Inflammatory macrophage treated with lipopolysaccharide for 1 hour (primary cell): ENCODE data around the gene NFKB1.
"Not testable (repeated sequence)": the region's sequence is repeated elsewhere in the genome, so short reads cannot be mapped to it uniquely, and the experiment has no call there.

ENCODE experiments used
- DNase-seq, 2 donors: peaks; one replicate each; pipeline ENCODE4 v3.0.0-alpha.2; 2020 to 2022

The NFKB1 gene, protein sequence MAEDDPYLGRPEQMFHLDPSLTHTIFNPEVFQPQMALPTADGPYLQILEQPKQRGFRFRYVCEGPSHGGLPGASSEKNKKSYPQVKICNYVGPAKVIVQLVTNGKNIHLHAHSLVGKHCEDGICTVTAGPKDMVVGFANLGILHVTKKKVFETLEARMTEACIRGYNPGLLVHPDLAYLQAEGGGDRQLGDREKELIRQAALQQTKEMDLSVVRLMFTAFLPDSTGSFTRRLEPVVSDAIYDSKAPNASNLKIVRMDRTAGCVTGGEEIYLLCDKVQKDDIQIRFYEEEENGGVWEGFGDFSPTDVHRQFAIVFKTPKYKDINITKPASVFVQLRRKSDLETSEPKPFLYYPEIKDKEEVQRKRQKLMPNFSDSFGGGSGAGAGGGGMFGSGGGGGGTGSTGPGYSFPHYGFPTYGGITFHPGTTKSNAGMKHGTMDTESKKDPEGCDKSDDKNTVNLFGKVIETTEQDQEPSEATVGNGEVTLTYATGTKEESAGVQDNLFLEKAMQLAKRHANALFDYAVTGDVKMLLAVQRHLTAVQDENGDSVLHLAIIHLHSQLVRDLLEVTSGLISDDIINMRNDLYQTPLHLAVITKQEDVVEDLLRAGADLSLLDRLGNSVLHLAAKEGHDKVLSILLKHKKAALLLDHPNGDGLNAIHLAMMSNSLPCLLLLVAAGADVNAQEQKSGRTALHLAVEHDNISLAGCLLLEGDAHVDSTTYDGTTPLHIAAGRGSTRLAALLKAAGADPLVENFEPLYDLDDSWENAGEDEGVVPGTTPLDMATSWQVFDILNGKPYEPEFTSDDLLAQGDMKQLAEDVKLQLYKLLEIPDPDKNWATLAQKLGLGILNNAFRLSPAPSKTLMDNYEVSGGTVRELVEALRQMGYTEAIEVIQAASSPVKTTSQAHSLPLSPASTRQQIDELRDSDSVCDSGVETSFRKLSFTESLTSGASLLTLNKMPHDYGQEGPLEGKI

DNA sequence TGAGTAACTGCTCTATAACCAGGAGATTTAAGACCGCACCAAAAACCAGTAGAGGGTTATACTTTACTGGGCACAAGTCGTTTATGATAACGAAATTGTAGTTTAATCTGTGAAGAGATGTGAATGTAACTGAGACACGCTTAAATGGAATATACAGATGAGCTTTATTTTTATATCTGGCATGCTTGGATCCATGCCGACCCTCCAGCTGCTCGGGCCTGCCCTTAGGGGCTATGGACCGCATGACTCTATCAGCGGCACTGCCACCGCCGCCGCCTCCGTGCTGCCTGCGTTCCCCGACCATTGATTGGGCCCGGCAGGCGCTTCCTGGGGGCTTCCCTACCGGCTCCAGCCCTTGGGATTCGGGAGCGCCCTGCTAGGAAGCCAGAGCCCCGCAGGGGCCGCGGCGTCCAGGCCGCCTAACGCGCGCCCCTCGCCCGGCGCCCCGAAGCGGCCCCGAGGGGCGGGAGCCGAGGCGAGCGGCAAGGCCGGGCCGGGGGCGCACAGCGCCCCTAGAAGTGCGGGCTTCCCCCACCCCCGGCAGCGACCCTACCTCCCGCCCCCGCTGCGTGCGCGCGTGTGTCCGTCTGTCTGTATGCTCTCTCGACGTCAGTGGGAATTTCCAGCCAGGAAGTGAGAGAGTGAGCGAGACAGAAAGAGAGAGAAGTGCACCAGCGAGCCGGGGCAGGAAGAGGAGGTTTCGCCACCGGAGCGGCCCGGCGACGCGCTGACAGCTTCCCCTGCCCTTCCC is at the start of gene NFKB1:
NFKB1 (plus strand) TSS at position 664 of the 751 bp plus-strand sequence. CDS start 24,160 bp downstream, outside the sequence.
- peak; percentile 95 to 96 for DNase-seq

DNA sequence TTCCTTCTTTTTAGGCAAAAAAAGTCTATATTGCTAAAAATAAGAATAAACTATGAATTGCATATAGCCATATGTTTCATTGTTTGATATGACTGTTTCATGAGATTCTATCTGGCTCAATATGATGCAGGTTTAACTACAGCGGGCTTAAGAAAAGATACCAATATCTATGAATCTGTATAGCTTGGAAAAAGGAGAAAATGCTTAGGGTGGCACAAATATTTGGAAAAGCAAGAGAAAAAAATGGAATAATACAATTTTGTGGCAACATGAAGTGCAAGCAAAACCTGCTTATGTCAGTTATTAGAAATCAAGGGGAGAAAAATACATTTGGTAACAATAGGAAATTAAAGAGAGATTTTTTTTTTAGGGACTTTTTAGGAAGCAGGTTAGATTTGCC is 48.3 kb upstream of the NFKB1 start:
- DNase-seq: no peak

DNA sequence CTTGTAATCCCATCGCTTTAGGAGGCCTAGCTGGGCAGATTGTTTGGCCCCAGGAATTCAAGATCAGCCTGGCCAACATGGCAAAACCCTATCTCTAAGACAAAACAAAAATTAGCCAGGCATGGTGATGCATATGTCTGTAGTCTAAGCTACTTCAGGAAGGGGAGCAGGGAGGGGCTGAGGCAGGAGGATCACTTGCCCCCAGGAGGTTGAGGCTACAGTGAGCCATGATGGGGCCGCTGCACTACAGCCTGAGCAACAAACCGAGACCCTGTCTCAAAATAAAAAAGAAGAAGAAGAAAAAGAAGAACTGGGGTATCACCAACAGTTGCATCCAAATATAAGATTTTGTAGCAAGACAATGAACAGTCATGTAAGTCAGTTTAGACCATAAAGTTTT is 47.3 kb upstream of the NFKB1 start:
- no peak for DNase-seq

DNA sequence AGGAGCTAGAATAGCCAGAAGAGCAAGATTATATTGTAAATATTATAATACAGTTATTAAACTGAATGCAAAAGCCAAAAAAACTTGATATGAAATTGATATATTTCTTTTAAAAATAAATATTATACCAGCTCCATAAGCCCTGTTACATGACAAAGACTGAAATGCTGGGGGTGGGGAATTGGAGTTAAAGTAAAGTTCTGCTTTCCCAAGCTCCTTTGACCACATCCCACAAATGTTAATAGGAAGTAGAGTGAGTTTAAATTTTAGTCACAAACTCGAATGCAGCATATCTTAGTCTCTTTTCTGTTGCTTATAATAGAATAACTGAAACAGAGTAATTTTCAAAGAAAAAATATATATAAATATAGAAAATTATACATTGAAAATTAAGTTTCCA is 46.9 kb upstream of the NFKB1 start:
- peak; percentile 67 to 70 for DNase-seq

DNA sequence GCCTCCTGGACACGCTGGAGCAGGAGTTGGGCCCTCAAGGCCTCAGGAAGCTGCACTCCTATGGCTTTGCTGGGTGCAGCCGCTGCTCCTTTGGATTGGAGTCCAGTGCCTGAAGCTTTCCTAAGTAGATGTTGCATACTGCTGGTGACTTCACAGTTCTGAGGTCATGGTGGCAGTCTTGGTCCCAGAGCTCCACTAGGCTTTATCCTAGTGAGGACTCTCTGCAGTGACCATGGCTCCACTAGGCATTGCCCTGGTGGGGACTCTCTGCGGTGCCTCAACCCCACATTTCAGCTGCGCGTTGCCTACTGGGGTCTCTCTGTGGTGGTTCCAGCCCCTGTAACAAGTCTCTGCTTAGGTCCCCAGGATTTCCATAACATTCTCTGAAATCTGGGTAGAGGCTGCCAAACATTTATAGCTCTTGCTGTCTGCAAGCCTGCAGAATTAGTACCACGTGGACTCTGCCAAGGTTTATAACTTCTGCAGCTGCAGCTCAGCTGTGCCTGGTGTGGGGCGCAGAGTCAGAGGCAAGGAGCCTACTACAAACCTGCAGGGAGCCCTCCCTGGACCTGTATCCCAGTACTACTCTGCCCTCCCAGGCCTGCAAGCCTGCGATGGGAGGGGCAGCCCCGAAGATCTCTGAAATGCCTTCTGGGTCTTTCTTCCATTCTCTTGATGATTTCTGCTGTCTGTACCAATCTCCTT is 46.0 kb upstream of the NFKB1 start:
- no peak for DNase-seq

DNA sequence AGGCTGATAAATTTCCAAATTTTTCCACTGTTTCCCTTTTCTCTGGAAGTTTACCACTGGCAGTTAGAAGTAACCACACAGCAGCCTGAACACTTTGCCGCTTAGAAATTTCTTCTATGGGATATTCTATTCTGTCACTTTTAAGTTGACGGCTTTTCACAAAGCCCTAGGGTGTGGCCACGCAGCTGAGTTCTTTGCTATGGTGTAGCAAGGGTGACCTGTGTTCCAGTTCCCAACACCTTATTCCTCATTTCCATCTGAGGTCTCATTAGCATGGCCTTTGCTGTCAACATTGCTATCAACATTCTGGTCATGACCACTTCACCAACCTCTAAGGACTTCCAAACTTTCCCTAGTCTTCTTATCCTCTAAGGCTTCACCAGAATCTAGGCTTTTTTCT is 45.4 kb upstream of the NFKB1 start:
- no peak for DNase-seq

DNA sequence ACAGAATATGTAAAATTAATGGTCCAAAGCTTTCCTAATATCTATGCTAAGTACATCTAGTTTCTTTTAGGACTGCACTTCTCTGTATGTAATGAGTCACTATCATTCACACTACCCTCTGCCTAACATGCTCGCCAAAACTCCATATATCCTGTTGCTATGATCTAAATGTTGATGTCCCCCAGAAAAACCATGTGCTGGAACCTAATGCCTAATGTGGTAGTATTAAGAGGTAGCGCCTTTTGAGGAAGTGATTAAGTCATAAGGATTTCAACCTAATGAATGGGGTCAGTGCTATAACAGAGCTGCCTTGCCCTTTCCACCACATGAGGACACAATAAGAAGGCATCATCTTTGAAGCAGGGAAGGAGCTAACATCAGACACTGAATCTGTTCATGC is 34.9 kb upstream of the NFKB1 start:
- peak; percentile 26 to 45 for DNase-seq

DNA sequence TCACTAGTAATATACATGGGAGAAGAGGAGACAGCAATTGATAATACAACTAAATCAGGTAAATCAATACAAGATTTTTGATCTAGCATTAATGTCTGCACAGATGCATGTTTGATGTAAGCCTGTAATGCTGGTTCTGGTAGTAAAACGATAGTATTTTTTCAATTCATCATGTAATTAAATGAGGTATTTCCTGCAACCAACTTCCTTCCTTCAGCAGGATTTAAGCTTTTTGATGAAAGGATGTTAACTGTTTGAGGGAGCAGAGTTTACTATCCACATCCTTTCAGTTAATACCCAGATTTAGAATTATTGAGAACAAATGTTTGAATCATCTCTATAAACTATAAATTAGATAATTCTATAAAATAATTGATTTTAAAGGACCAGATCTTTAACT is 31.4 kb upstream of the NFKB1 start:
- no peak for DNase-seq

DNA sequence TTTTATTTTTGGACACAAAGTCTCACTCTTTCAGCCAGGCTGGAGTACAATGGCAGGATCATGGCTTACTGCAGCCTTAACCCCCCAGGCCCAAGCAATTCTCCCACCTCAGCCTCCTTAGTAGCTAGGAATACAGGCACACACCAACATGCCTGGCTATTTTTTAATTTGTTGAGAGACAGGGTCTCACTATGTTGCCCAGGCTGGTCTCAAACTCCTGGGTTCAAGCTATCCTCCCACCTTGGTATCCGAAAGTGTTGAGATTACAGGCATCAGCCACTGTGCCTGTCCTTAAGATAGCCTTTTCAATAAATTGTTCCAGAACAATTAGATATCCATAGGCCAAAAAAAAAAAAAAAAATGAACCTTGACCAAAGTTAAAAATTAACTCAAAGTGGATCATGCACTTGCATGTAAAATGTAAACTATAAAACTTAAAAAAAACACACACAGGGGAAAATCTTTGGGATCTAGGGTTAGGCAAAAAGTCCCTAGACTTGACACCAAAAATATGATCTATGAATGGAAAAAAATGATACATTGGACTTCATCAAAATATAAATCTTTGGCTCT is 28.6 kb upstream of the NFKB1 start:
- DNase-seq: no peak

DNA sequence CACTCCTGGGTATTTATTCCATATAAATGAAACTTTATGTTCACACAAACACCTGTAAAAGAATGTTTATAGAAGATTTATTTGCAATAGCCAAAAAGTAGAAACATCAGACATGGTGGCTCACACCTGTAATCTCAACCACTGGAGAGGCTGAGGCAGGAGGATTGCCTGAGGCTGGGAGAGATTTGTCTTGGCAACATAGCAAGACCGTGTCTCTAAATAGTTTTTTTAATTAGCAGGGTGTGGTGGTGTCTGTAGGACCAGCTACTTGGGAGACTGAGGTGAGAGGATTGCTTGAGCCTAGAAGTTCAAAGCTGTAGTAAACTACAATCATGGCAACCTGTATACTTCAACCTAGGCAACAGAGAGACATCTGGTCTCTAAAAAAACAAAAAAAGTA is 27.7 kb upstream of the NFKB1 start:
- no peak for DNase-seq

DNA sequence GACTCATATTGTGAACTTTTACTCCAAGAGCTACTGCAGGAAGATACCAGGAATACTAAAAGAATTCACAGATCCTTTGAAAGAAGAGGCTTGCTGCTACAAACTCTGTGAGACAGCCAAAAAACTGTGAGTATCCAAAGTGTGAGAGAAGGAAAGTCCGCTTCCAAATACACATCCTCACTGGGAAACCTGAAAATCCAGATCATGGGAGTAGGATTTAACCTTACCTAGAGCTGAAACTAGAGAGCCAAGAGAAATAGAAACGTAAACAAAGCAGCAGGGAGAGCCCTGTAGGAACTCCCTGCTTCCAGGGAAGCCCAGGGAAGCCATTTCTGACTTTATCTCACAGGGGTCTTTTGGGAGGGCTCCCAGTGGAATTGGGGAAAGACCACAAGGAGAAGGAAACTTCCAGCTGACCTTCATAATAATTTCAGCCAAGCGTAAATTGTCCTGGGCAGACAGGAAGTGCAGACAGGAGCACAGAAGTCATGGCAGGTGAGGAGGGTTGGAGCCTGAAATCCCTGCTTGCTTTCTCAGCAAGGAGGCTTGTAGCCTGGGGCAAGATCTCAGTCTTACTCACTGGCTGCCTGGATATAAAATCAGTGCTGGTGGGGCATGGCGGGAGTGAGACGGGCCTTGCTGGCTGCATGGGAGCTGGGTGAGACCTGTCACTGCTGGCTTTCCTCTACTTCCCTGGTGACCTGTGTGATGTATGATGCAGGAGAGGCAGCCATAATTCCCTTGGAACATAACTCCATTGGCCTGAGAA is 26.2 kb upstream of the NFKB1 start:
- DNase-seq: no peak

DNA sequence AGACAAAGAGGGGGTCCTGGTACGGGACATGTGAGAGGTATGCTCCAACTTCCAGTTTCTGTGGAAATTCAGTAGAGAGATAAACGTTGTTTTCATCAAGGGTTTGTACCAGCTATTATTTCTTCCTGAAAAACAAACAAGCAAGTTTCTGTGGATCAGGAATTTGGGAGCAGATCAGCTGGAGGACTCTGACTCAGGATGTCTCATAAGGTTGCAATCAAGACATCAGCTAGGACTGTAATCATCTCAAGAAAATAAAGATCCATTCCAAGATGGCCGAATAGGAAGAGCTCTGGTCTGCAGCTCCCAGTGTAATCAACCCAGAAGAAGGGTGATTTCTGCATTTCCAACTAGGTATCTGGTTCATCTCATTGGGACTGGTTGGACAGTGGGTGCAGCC is 23.5 kb upstream of the NFKB1 start:
- DNase-seq: no peak

DNA sequence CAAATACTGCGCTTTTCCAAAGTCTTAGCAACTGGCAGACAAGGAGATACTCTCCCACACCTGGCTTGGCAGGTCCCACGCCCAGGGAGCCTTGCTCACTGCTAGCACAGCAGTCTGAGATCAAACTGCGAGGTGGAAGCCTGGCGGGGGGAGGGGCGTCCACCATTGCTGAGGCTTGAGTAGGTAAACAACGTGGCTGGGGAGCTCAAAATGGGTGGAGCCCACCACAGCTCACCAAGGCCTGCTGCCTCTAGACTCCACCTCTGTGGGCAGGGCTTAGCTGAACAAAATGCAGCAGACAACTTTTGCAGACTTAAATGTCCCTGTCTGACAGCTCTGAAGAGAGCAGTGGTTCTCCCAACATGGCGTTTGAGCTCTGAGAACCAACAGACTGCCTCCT is 23.0 kb upstream of the NFKB1 start:
- no peak for DNase-seq

DNA sequence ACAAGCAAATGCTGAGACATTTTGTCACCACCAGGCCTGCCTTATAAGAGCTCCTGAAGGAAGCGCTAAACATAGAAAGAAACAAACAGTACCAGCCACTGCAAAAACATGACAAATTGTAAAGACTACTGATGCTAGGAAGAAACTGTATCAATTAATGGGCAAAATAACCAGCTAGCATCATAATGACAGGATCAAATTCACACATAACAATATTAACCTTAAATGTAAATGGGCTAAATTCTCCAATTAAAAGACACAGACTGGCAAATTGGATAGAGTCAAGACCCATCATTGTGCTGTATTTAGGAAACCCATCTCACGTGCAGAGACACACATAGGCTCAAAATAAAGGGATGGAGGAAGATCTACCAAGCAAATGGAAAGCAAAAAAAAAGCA is 21.3 kb upstream of the NFKB1 start:
- not testable (repeated sequence) for DNase-seq

DNA sequence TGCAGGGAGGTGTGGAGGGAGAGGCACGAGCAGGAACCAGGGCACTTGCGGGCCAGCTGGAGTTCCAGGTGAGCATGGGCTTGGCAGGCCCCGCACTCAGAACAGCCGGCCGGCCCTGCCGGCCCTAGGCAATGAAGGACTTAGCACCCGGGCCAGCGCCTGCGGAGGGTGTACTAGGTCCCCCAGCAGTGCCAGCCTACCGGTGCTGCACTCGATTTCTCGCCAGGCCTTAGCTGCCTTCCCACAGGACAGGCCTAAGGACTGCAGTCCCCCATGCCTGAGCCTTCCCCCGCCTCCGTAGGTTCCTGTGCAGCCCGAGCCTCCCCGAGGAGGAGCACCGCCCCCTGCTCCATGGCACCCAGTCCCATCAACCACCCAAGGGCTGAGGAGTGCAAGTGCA is 18.0 kb upstream of the NFKB1 start:
- no peak for DNase-seq

DNA sequence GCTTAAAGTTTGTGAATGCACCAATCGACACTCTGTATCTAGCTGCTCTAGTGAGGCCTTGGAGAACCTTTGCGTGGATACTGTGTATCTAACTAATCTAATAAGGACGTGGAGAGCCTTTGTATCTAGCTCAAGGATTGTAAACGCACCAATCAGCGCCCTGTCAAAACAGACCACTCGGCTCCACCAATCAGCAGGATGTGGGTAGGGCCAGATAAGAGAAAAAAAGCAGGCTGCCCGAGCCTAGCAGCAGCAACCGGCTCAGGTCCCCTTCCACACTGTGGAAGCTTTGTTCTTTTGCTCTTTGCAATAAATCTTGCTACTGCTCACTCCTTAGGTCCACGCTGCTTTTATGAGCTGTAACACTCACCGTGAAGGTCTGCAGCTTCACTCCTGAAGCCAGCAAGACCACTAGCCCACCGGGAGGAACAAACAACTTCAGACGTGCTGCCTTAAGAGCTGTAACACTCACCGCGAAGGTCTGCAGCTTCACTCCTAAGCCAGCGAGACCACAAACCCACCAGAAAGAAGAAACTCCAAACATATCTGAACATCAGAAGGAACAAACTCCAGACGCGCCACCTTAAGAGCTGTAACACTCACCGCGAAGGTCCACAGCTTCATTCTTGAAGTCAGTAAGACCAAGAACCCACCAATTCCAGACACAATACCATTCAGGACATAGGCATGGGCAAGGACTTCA is 17.0 kb upstream of the NFKB1 start:
- not testable (repeated sequence) for DNase-seq

DNA sequence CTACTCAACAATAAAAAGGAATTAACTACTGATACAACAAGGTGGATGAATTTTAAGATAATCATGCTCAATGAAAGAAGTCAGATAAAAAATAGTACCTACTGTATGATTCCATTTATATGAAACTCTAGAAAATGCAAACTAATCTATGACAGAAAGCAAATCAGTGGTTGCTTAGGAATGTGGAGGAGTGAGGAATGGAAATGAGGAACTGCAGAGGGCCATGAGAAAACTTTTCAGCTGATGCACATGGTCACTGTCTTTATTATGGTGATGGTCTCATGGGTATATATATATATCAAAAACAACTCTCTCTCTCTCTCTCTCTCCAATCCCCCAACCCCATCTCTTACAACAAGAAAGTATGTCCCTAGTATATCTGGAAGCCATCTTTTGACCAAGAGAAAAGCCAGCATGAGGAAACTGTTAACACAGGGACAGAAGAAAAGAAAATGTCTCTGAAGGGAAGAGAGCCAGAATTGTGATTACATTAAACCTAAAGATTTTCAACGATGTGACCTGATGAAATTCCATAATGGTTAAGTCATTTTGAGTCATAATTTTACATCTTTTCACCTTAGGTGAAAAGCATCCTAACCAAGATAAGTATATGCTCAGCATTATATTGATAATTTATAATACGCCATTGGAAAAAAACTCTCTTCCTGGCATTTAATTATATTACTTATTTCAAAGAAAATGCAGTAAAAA is 8.5 kb upstream of the NFKB1 start:
- DNase-seq: peak; percentile 15 to 32

DNA sequence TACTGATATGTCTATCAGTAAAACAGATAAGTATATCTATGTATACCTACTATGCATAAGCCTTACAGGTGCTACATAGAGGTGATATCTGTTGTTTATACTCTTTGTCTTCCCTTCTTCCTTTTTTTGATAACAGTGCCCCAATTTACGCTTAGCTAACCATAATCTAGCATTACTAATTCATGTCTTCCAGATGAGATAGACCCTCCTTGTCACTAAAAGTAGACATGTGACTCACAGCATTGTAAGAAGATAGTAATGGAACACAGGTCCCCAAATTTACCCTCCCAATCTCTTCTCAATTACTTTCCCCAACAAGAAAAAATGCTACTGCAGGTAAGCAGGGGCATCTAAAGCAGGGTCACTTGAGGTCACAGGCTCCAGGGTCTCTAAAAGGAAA is 7.9 kb upstream of the NFKB1 start:
- DNase-seq: no peak

DNA sequence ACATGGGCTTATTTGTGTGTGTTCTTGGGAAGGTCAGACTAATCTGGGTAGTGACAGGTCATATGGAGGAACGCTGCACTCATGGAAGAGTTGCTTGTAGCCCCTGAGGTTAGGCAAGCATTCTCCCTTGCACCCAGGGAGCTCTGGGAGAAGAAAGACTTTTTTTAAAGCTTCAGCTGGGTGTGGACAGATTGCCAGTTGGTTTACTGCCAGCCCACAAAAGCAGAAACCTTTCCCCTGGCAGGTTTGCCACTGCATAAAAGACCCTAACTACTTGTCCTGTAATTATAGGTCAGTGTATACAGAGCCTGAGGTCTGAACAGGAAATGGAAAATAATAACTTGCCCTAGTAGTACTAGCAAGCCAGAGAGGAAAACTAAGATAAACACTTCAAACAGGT is 7.4 kb upstream of the NFKB1 start:
- DNase-seq: no peak

DNA sequence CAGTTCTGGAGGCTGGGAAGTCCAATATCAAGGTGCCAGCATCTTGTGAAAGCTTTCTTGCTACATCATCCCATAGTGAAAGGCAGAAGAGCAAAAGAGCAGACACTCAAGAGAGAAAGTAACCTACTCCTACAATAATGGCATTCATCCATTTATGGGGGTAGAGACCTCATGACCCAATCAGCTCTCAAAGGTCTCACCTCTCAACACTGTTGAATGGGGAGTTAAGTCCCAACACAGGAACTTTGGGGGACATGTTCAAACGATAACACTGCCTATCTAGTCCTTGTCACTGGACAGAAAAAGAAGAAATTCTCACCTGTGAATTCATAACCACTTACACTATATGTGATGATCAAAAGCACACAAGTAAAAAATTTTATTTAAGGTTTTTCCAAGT is 6.6 kb upstream of the NFKB1 start:
- no peak for DNase-seq
